K562 (cell line): ENCODE data around the gene PAX5.

ENCODE experiments used
- C11orf30 ChIP-seq: fragments of 450-650 bp; IDR thresholded peaks from 2 replicates; pipeline ENCODE4 v1.6.1; 2016; ENCODE audit warnings: low read depth, mild to moderate bottlenecking
- CGGBP1 ChIP-seq: fragments of 250-450 bp; sonication (Bioruptor Pico); IDR thresholded peaks from 2 replicates; pipeline ENCODE4 v1.9.0; 2021; ENCODE audit warnings: mild to moderate bottlenecking
- DNMT1 ChIP-seq: fragments of 450-650 bp; IDR thresholded peaks from 2 replicates; pipeline ENCODE4 v1.6.1; 2016; ENCODE audit warnings: antibody characterized with exemption, mild to moderate bottlenecking
- ETV1 ChIP-seq: fragments of 450-650 bp; conservative IDR thresholded peaks from 2 replicates; pipeline ENCODE4 v1.6.1; 2016; ENCODE audit warnings: missing genetic modification characterization, control low read depth, low read depth, missing compliant biosample characterization
- FOXJ3 ChIP-seq: sonication (generic); formaldehyde crosslinking; IDR thresholded peaks from 2 replicates; pipeline ENCODE4 v1.4.0; 2020; ENCODE audit warnings: mild to moderate bottlenecking, missing genetic modification reagents
- IRF2 ChIP-seq: sonication (generic); formaldehyde crosslinking; IDR thresholded peaks from 2 replicates; pipeline ENCODE4 v1.8.1; 2022; ENCODE audit warnings: mild to moderate bottlenecking, missing genetic modification reagents
- MTA2 ChIP-seq: fragments of 450-650 bp; IDR thresholded peaks from 2 replicates; pipeline ENCODE4 v1.6.1; 2016; ENCODE audit warnings: low read depth
- NR2C1 ChIP-seq, 2 experiments: fragments of 450-650 bp; IDR thresholded peaks; 2 replicates each; pipeline ENCODE4 v1.6.1; 2017; ENCODE audit warnings: mild to moderate bottlenecking in 2 of 2, antibody characterized with exemption in 1 of 2, inconsistent platforms in 1 of 2, missing compliant biosample characterization in 1 of 2, missing genetic modification characterization in 1 of 2
- POLR2A ChIP-seq: fragments of 450-650 bp; conservative IDR thresholded peaks from 2 replicates; pipeline ENCODE4 v1.6.1; 2016
- RAD51 ChIP-seq: fragments of 450-650 bp; IDR thresholded peaks from 2 replicates; pipeline ENCODE4 v1.7.1; 2016; ENCODE audit warnings: low read depth, mild to moderate bottlenecking, borderline replicate concordance
- SP1 ChIP-seq: sonication (generic); formaldehyde crosslinking; IDR thresholded peaks from 2 replicates; pipeline ENCODE4 v1.8.1; 2022; ENCODE audit warnings: mild to moderate bottlenecking, missing genetic modification reagents
- ZNF174 ChIP-seq: fragments of 250-450 bp; sonication (Bioruptor Pico); IDR thresholded peaks from 2 replicates; pipeline ENCODE4 v1.4.0; 2020; ENCODE audit warnings: mild to moderate bottlenecking
- TF ChIP-seq, protein P1 (sequence below), 3 experiments: IDR thresholded peaks in 2 of 3; conservative IDR thresholded peaks in 1 of 3; 2 replicates each; pipeline ENCODE4 v1.5.1; 2011 to 2012; ENCODE audit warnings: low read length in 3 of 3, mild to moderate bottlenecking in 3 of 3, control low read depth in 2 of 3, improper control_type of control experiment in 1 of 3, inconsistent platforms in 1 of 3, low read depth in 1 of 3, mixed read lengths in 1 of 3, moderate library complexity in 1 of 3; ENCODE audit not compliant: insufficient read depth in 2 of 3
- TF ChIP-seq, protein P2 (sequence below), 2 experiments: IDR thresholded peaks; 2 replicates each; pipeline ENCODE4 v1.6.1; 2011; ENCODE audit warnings: borderline replicate concordance in 1 of 2, control low read depth in 1 of 2, low read depth in 1 of 2, low read length in 1 of 2, mild to moderate bottlenecking in 1 of 2, mixed read lengths in 1 of 2, moderate library complexity in 1 of 2; ENCODE audit not compliant: insufficient read depth in 1 of 2, insufficient read length in 1 of 2, poor library complexity in 1 of 2, severe bottlenecking in 1 of 2; ENCODE audit errors: extremely low read depth in 1 of 2

GRCh38 chr9:36897019-36897418 is 137.0 kb downstream of the PAX5 start:
- TF ChIP-seq C11orf30 (no peak), DNMT1 (no peak), FOXJ3 (CRISPR knock-in tag) (no peak), MTA2 (no peak), RAD51 (no peak), POLR2A (no peak), ZNF174 (CRISPR knock-in tag) (no peak), CGGBP1 (CRISPR knock-in tag) (no peak), ETV1 (tag) (no peak), NR2C1 (IDR thresholded peaks at IDR 0.05) (no peak), NR2C1 (tag; IDR thresholded peaks at IDR 0.05) (no peak), IRF2 (CRISPR knock-in tag) (no peak), SP1 (CRISPR knock-in tag) (no peak)
- TF ChIP-seq, protein P1, sequence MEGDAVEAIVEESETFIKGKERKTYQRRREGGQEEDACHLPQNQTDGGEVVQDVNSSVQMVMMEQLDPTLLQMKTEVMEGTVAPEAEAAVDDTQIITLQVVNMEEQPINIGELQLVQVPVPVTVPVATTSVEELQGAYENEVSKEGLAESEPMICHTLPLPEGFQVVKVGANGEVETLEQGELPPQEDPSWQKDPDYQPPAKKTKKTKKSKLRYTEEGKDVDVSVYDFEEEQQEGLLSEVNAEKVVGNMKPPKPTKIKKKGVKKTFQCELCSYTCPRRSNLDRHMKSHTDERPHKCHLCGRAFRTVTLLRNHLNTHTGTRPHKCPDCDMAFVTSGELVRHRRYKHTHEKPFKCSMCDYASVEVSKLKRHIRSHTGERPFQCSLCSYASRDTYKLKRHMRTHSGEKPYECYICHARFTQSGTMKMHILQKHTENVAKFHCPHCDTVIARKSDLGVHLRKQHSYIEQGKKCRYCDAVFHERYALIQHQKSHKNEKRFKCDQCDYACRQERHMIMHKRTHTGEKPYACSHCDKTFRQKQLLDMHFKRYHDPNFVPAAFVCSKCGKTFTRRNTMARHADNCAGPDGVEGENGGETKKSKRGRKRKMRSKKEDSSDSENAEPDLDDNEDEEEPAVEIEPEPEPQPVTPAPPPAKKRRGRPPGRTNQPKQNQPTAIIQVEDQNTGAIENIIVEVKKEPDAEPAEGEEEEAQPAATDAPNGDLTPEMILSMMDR (IDR thresholded peaks at IDR 0.05 in 2 of 3, conservative IDR thresholded peaks at IDR 0.05 in 1 of 3; ENCODE audit: insufficient read depth in 2 of 3, low read depth in 1 of 3, low read length in 3 of 3) = no peak
- TF ChIP-seq, protein P2, sequence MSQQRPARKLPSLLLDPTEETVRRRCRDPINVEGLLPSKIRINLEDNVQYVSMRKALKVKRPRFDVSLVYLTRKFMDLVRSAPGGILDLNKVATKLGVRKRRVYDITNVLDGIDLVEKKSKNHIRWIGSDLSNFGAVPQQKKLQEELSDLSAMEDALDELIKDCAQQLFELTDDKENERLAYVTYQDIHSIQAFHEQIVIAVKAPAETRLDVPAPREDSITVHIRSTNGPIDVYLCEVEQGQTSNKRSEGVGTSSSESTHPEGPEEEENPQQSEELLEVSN (IDR thresholded peaks at IDR 0.05; ENCODE audit: borderline replicate concordance in 1 of 2, extremely low read depth in 1 of 2, insufficient read depth in 1 of 2, insufficient read length in 1 of 2, low read depth in 1 of 2, low read length in 1 of 2, poor library complexity in 1 of 2, severe bottlenecking in 1 of 2) = no peak
